GM15510 (cell line): ENCODE measurements around the gene SMIM20.

ENCODE experiments used
- POLR2A ChIP-seq: IDR thresholded peaks from 3 replicates; pipeline ENCODE4 v1.6.1; 2011; ENCODE audit warnings: borderline replicate concordance; ENCODE audit not compliant: insufficient read length; ENCODE audit errors: extremely low read depth

SMIM20 gene

DNA sequence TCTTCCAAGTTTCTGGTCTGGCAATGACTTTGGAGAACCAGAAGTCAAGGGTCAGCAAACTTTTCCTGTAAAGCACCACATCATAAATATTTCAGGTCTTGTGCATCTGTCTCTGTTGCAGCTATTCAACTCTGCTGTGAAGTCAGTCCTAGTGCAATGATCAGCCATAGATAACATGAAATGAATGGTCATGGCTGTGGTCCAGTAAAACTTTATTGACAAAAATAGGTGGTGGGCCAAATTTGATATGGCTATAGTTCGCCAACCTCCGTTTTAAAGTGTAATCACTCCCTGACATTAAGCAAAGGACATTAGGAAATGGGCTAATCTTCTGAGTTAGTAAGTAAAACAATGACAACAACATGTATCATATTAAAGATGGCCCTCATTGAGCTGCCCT lies 30.5 kb upstream of the SMIM20 start:
- TF ChIP-seq POLR2A: no peak

GRCh38 chr4:25884031-25884782 lies 29.8 kb upstream of the SMIM20 start:
- TF ChIP-seq POLR2A: no peak

- no peak for TF ChIP-seq POLR2A
Measured at GRCh38 chr4:25888781-25889180, 25.2 kb upstream of the SMIM20 start.

- no peak for TF ChIP-seq POLR2A
Measured at GRCh38 chr4:25889589-25890503, 24.2 kb upstream of the SMIM20 start.

DNA sequence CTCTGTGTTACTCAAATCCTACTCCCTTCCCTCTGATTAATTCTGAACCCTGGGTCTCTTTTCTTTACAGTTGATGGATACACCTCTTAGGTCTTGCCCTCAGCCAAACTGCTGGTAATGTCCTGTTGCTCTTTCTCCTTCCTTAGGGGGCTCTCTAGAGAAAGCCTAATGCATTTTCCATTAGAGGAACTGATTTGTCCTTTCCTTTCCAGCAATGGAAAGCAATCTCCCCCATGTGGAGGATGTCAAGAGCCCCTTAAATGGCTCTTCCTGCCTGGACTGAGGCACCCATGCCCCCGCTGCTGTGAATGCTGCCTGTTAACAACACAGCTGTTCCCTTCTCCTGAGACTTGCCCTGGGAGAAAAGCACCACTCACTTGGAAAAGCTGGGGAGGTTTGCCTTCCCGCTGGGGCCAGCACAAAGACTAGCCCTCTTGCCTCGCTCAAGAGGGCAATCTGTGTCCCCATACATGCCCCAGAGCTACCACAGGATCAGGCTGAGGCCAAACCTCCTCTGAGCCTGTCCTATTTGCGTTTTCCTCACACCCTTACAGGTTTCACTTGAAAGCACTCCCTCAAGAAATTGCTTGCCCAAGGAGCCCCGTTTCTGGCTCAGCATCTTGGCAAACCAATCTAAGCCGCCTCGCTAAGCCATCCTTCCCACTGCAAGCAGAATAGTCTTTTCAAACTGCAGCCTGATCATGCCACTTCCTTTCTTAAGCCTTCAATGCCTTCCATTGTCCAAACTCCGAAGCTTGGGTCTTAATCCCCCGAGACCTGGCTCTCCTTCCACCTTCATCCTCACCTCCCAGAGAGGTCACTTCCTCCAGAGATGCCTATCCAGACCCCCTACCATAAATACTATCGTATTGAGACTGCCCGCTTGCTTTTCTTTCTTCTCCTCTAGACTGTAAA lies 23.2 kb upstream of the SMIM20 start:
- TF ChIP-seq POLR2A: no peak

DNA sequence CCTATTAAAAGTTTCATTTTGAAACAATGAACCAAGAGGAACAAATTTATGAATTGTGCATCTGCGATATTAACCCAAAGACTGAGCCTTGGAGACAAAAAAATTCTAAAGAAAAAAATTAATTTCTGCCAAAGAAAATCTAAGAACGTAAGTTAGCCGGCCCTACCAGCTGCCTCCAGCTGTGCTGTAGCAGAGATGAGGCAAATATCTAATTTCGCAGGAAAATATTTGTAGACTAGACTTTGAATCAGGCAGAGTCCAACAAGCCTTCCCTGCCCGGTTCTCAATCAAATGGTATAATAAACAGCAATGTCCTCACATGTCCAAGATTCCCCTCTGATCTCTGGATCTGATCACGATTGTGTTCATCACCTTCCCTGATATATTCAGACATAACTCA lies 21.2 kb upstream of the SMIM20 start:
- TF ChIP-seq POLR2A: no peak

DNA sequence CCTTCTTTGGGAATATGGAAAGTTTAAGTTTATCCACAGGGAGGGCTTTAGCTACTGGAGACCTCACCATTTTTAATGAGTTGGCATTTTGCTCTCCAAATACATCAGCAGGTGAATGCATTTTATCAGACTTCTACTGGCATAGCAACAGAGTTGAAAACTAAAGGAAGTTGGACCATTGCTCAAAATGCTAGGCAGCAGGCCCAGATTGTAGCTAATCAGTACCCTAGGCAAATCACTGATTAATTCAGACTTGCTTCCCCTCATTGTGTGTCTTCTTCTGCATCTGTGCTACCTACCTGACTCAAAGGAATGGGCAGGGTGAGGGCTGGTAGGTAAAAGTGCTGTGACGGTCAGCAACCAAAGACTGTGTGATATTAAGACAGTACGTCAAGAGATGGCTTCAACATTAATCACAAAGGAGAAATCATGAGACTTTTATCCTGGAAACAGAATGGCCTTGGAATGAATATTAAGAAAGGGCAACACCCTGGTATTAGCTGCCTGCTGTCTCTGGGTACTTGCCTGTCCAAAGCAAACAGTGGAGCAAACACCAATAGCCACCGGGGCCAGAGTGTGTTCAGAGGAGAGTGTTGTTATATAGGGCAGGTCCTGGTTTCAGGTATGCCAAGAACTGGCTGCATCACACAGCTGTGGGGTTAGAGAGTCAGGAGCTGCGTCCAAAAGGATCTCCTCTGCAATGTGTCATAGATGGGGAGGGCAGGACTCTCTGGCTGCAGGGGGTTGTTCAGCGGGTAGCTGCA lies 17.1 kb upstream of the SMIM20 start:
- no peak for TF ChIP-seq POLR2A

GRCh38 chr4:25900310-25900709 lies 13.7 kb upstream of the SMIM20 start:
- TF ChIP-seq POLR2A: no peak

DNA sequence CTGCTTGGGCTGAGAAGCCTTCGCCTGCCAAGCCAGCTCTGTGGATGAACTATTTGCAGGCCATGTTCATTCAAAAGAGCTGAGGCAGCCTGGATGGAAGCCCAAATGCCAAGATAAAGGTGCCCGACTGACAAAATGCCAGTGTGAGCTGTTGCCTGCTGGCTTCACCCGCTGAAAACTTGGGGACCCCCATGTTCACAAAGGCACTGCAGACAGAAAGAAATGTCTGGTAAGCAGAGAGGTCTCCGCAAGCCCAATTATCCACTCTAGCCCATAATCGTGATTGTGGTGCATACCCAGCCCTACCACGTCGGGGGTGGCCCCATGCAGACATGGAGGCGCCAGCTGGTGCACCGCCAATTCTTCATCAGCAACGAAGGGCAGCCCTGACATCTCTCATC lies 13.0 kb upstream of the SMIM20 start:
- no peak for TF ChIP-seq POLR2A

DNA sequence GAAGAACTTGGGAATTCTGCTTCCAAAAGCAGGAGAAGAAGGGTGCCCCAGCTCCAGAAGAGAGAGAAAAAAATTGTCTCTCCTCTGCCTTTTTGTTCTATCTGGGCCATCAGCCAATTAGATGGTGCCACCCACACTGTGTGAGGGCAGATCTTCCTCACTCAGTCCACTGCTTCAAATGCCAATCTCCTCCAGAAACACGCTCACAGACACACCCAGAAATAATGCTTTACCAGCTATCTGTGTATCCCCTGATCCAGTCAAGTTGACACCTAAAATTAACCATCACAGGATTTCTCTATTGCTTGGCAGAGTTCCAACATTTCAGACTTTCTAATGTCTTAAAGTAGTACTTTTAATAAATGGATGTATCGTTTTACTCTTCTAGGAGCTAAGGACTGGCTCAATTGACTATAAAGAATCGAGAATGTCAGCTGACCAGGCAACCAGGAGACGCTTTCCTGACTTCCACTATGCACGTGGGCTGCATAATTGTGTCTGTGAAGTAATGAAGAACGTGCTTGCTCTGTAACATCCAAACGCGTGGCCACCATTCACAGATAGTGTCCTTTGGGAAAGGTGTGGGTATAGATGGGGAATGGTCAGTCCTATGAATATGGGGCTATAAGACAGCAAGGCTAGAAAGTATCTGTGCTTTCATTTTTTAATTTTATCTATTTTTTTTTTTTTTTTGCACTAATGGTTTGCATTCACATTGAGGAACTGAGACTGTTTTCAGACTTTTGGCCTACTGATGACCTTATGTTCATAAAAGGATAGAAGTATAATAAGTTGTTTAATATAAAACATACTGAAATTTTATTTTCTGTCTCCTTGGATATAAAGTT lies 9.9 kb upstream of the SMIM20 start:
- no peak for TF ChIP-seq POLR2A

- TF ChIP-seq POLR2A: no peak
Measured at GRCh38 chr4:25904748-25905082, 9.3 kb upstream of the SMIM20 start.

- no peak for TF ChIP-seq POLR2A
Measured at GRCh38 chr4:25905371-25905770, 8.6 kb upstream of the SMIM20 start.

DNA sequence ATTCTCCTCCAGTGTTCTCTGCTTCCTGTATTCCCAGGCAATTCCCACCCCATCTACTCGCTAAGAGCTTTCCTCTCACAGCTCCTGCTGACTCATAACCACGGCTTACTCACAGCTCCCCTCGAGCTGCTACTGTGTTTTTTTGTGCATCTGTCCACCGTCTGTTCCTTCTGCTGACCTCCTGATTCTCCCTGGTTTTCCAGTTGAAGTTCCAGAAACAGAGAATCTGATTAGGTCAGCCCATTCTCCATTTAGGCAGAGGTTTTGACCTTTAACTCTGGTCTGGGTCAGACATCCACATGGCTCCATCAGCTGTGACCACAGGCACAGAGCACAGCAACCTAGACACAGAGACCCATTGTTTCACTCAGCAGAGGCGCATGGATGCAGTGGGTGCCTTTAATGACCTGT lies 5.5 kb upstream of the SMIM20 start:
- TF ChIP-seq POLR2A: no peak

- no peak for TF ChIP-seq POLR2A
Measured at GRCh38 chr4:25911356-25911755, 2.7 kb upstream of the SMIM20 start.
